Neural crest cell (in vitro differentiated cells): ENCODE measurements around the gene UBXN2A. TPM values are rescaled to one million over a fixed set of nuclear protein-coding genes. Genes with fewer than 3 reads are reported as not detected.
"Not testable (repeated sequence)": the region's sequence is repeated elsewhere in the genome, so short reads cannot be mapped to it uniquely, and the experiment has no call there.

ENCODE experiments used
- DNase-seq: peaks from one replicate; pipeline ENCODE4 v3.0.0; 2021; ENCODE audit warnings: low read depth, mixed read lengths, low spot score
- H3K27ac Mint-ChIP-seq: one replicate; pipeline ENCODE4 v1.8.0; 2021; ENCODE audit warnings: mild to moderate bottlenecking, mixed read lengths; ENCODE audit not compliant: unreplicated experiment
- H3K27me3 Mint-ChIP-seq: 2 replicates; pipeline ENCODE4 v1.8.0; 2021; ENCODE audit warnings: low read depth, mild to moderate bottlenecking, mixed read lengths
- H3K36me3 Mint-ChIP-seq: 2 replicates; pipeline ENCODE4 v1.8.0; 2021; ENCODE audit warnings: low read depth, mild to moderate bottlenecking, mixed read lengths
- H3K4me1 Mint-ChIP-seq: 2 replicates; pipeline ENCODE4 v1.8.0; 2021; ENCODE audit warnings: mixed read lengths
- H3K4me3 Mint-ChIP-seq: one replicate; pipeline ENCODE4 v1.8.0; 2021; ENCODE audit warnings: mild to moderate bottlenecking, mixed read lengths
- H3K9me3 Mint-ChIP-seq: 2 replicates; pipeline ENCODE4 v1.8.0; 2021; ENCODE audit warnings: mixed read lengths
- CTCF ChIP-seq: fragments of 200-600 bp; sonication (generic); conservative IDR thresholded peaks from 2 replicates; pipeline ENCODE4 v1.5.0; 2021; ENCODE audit warnings: antibody characterized with exemption, mild to moderate bottlenecking
- total RNA-seq: library from RNA; stranded (reverse); gene quantifications from 2 replicates; pipeline ENCODE4 v1.2.1, GENCODE V29; 2021

UBXN2A gene
- total RNA-seq, 1 donor from 2014 or later = 29.8 TPM

- peak; percentile 28 for DNase-seq
- Mint-ChIP-seq H3K4me1 (peaks cover 44% of the 10 kb centered on the region), H3K9me3 (no peaks in the 10 kb centered on the region), H3K4me3 (peak overlapping the region; percentile 77), H3K27ac (peak overlapping the region; percentile 0), H3K36me3 (peaks cover 5% of the 10 kb centered on the region), H3K27me3 (no peaks in the 10 kb centered on the region)
- no peak for TF ChIP-seq CTCF
These were observed 4.3 kb downstream of the UBXN2A start for GRCh38 chr2:23944527-23944926.

- Mint-ChIP-seq H3K4me1 (peaks cover 41% of the 10 kb centered on the region), H3K27ac (no peak overlapping the region), H3K36me3 (peaks cover 5% of the 10 kb centered on the region), H3K9me3 (no peaks in the 10 kb centered on the region), H3K27me3 (no peaks in the 10 kb centered on the region), H3K4me3 (no peak overlapping the region)
- TF ChIP-seq CTCF = no peak
- no peak for DNase-seq
These were observed 4.7 kb downstream of the UBXN2A start for GRCh38 chr2:23944976-23945375.

- Mint-ChIP-seq H3K27ac (no peak overlapping the region), H3K9me3 (no peaks in the 10 kb centered on the region), H3K4me1 (peaks cover 25% of the 10 kb centered on the region), H3K27me3 (no peaks in the 10 kb centered on the region), H3K4me3 (no peak overlapping the region), H3K36me3 (peaks cover 3% of the 10 kb centered on the region)
- DNase-seq = no peak
- TF ChIP-seq CTCF = no peak
These were observed 7.1 kb downstream of the UBXN2A start for GRCh38 chr2:23947350-23947749.

GRCh38 chr2:23952558-23952957 lies 12.3 kb downstream of the UBXN2A start:
- H3K36me3 Mint-ChIP-seq, DNase-seq, H3K4me3 Mint-ChIP-seq, H3K27me3 Mint-ChIP-seq, H3K27ac Mint-ChIP-seq, H3K4me1 Mint-ChIP-seq, H3K9me3 Mint-ChIP-seq: not testable (repeated sequence)

- H3K27ac Mint-ChIP-seq = no peak overlapping the region
- TF ChIP-seq CTCF = no peak
- H3K27me3 Mint-ChIP-seq = no peaks in the 10 kb centered on the region
These were observed 13.4 kb downstream of the UBXN2A start for GRCh38 chr2:23953625-23954024.

GRCh38 chr2:23954325-23955014 lies 14.2 kb downstream of the UBXN2A start:
- Mint-ChIP-seq H3K4me1 (no peaks in the 10 kb centered on the region), H3K4me3 (no peak overlapping the region), H3K27me3 (no peaks in the 10 kb centered on the region), H3K36me3 (no peaks in the 10 kb centered on the region), H3K9me3 (no peaks in the 10 kb centered on the region), H3K27ac (no peak overlapping the region)
- no peak for DNase-seq
- no peak for TF ChIP-seq CTCF

More at GRCh38 chr2:23953625-23954024, 13.4 kb downstream of the UBXN2A start:
- no peak overlapping the region for H3K4me3 Mint-ChIP-seq
- no peaks in the 10 kb centered on the region for H3K4me1 Mint-ChIP-seq
- DNase-seq = no peak
- H3K36me3 Mint-ChIP-seq = no peaks in the 10 kb centered on the region
- no peaks in the 10 kb centered on the region for H3K9me3 Mint-ChIP-seq
